K562 (cell line): ENCODE results near the gene RARRES2. TPM values are rescaled to one million over a fixed set of nuclear protein-coding genes. Genes with fewer than 3 reads are reported as not detected.

Experiments used
- ASH1L ChIP-seq: fragments of 450-650 bp; IDR thresholded peaks from 2 replicates; pipeline ENCODE4 v1.6.1; 2018; ENCODE audit warnings: borderline replicate concordance, mild to moderate bottlenecking, low read depth; ENCODE audit not compliant: partially characterized antibody
- BRD4 ChIP-seq: fragments of 200-600 bp; sonication (generic); IDR thresholded peaks from 2 replicates; pipeline ENCODE4 v1.6.1; 2017; ENCODE audit warnings: inconsistent platforms
- CCAR2 ChIP-seq: fragments of 200-400 bp; formaldehyde crosslinking; IDR thresholded peaks from 2 replicates; pipeline ENCODE4 v1.6.1; 2017; ENCODE audit warnings: mild to moderate bottlenecking, low read depth, low read length
- CREB1 ChIP-seq, 2 experiments: sonication (generic) in 1 of 2; formaldehyde crosslinking in 1 of 2; IDR thresholded peaks; 2 replicates each; pipeline versions ENCODE4 v1.6.1 to v1.8.0; 2012 to 2022; ENCODE audit warnings: inconsistent platforms in 1 of 2, mild to moderate bottlenecking in 1 of 2, missing genetic modification reagents in 1 of 2, moderate library complexity in 1 of 2
- EHMT2 ChIP-seq: fragments of 450-650 bp; IDR thresholded peaks from 2 replicates; pipeline ENCODE4 v1.6.1; 2018; ENCODE audit warnings: antibody characterized with exemption
- ELF1 ChIP-seq: fragments of 200-800 bp; sonication (Bioruptor generic); IDR thresholded peaks from 2 replicates; pipeline ENCODE4 v1.6.1; 2016; ENCODE audit warnings: missing genetic modification characterization, missing compliant biosample characterization
- GTF2A2 ChIP-seq: IDR thresholded peaks from 2 replicates; pipeline ENCODE4 v1.6.1; 2016; ENCODE audit warnings: mild to moderate bottlenecking, missing genetic modification characterization, missing compliant biosample characterization
- HDAC2 ChIP-seq: fragments of 450-650 bp; IDR thresholded peaks from 2 replicates; pipeline ENCODE4 v1.6.1; 2016; ENCODE audit warnings: mild to moderate bottlenecking
- MEF2A ChIP-seq: IDR thresholded peaks from 2 replicates; pipeline ENCODE4 v1.6.1; 2011; ENCODE audit warnings: low read depth, mild to moderate bottlenecking, low read length, moderate library complexity; ENCODE audit not compliant: control insufficient read depth
- MTA3 ChIP-seq: fragments of 450-650 bp; formaldehyde crosslinking; IDR thresholded peaks from 2 replicates; pipeline ENCODE4 v1.6.1; 2017; ENCODE audit warnings: mild to moderate bottlenecking, borderline replicate concordance
- NCOA1 ChIP-seq: fragments of 450-650 bp; IDR thresholded peaks from 2 replicates; pipeline ENCODE4 v1.6.1; 2016; ENCODE audit warnings: low read depth
- NEUROD1 ChIP-seq: fragments of 150-350 bp; IDR thresholded peaks from 2 replicates; pipeline ENCODE4 v1.6.1; 2014; ENCODE audit warnings: borderline replicate concordance, low read length, low read depth; ENCODE audit not compliant: partially characterized antibody
- NR4A1 ChIP-seq, 2 experiments: fragments of 250-450 bp in 1 of 2; fragments of 450-650 bp in 1 of 2; sonication (Bioruptor Pico) in 1 of 2; IDR thresholded peaks; 2 replicates each; pipeline versions ENCODE4 v1.4.0 to v1.6.1; 2016 to 2020; ENCODE audit warnings: mild to moderate bottlenecking in 2 of 2, missing compliant biosample characterization in 1 of 2, missing genetic modification characterization in 1 of 2, moderate library complexity in 1 of 2
- PKNOX1 ChIP-seq: fragments of 450-650 bp; IDR thresholded peaks from 2 replicates; pipeline ENCODE4 v1.6.1; 2016
- SIX5 ChIP-seq, 2 experiments: IDR thresholded peaks; 2 replicates each; pipeline ENCODE4 v1.6.1; 2011; ENCODE audit warnings: low read length in 2 of 2, borderline replicate concordance in 1 of 2, low read depth in 1 of 2, mild to moderate bottlenecking in 1 of 2, moderate library complexity in 1 of 2; ENCODE audit not compliant: insufficient read depth in 1 of 2
- SRSF1 ChIP-seq: fragments of 200-400 bp; formaldehyde crosslinking; IDR thresholded peaks from 2 replicates; pipeline ENCODE4 v1.6.1; 2017; ENCODE audit warnings: mild to moderate bottlenecking, low read depth, low read length, moderate library complexity
- STAT5A ChIP-seq: IDR thresholded peaks from 2 replicates; pipeline ENCODE4 v1.6.1; 2012; ENCODE audit warnings: low read length, inconsistent platforms, borderline replicate concordance
- TRIM24 ChIP-seq, 2 experiments: fragments of 450-650 bp; IDR thresholded peaks; 2 replicates each; pipeline ENCODE4 v1.6.1; 2016
- ZBTB11 ChIP-seq, 3 experiments: fragments of 200-800 bp in 1 of 3; fragments of 250-450 bp in 1 of 3; fragments of 450-650 bp in 1 of 3; sonication (Bioruptor Pico) in 1 of 3; sonication (Bioruptor generic) in 1 of 3; formaldehyde crosslinking in 1 of 3; IDR thresholded peaks; 2 replicates each; pipeline versions ENCODE4 v1.6.1 to v1.8.0; 2016 to 2022; ENCODE audit warnings: mild to moderate bottlenecking in 2 of 3, missing genetic modification characterization in 2 of 3, missing compliant biosample characterization in 1 of 3, moderate library complexity in 1 of 3
- ZEB2 ChIP-seq: fragments of 450-650 bp; IDR thresholded peaks from 2 replicates; pipeline ENCODE4 v1.6.1; 2016
- ZNF124 ChIP-seq: sonication (generic); formaldehyde crosslinking; IDR thresholded peaks from 2 replicates; pipeline ENCODE4 v1.8.1; 2022; ENCODE audit warnings: missing genetic modification reagents
- ZNF507 ChIP-seq: conservative IDR thresholded peaks from 2 replicates; pipeline ENCODE4 v1.6.1; 2017; ENCODE audit warnings: missing genetic modification characterization, missing compliant biosample characterization
- polyA plus RNA-seq, 8 experiments: library from polyadenylated mRNA; depleted of rRNA in 4 of 8; stranded (reverse) in 5 of 8; unstranded in 3 of 8; fragments of >200 nt; fragmentation: Nextera tagmentation in 2 of 8; fragmentation: Illumina TruSeq in 1 of 8; extraction: Ambion mirVana in 2 of 8; extraction: Trizol in 1 of 8; gene quantifications; 2 replicates each; pipeline versions ENCODE4 v1.2.1 to v1.2.3, GENCODE V29; 2011 to 2014; ENCODE audit warnings: inconsistent platforms in 1 of 8, missing spikeins in 1 of 8
- total RNA-seq, 7 experiments: library from RNA; depleted of rRNA in 6 of 7; stranded (reverse); fragments of >200 nt in 6 of 7; fragmentation: Illumina TruSeq in 2 of 7; extraction: Trizol in 2 of 7; gene quantifications; 2 replicates each; pipeline versions ENCODE4 v1.2.1 to v1.2.3, GENCODE V29; 2011 to 2021; ENCODE audit warnings: low replicate concordance in 1 of 7

RARRES2 gene
- total and polyA plus RNA-seq, 9 of the 15 experiments (the other 6 are each of a cell fraction or from before 2014, with no cell fraction given): 0.11 to 1.7 (median 0.23) TPM; not detected in 6

GRCh38 chr7:150317748-150318444 is 23.5 kb downstream of the RARRES2 start (continued):
- no peak; the same call in 1 of the 2 replicates for TF ChIP-seq NCOA1
- peak; percentile 57; the same call in 1 of the 2 replicates for TF ChIP-seq MTA3
- peak; percentile 54; the same call in 1 of the 2 replicates for TF ChIP-seq MEF2A
- TF ChIP-seq ELF1: no peak
- TF ChIP-seq GTF2A2: 0 out of 2 replicates have a peak, but pooled peaks have one; percentile 63
- TF ChIP-seq HDAC2: peak; percentile 72; the same call in 1 of the 2 replicates
- no peak for TF ChIP-seq ZNF507
- TF ChIP-seq ZNF124: no peak
- TF ChIP-seq BRD4: peak; percentile 43; the same call in 1 of the 2 replicates
- TF ChIP-seq EHMT2: peak; percentile 57; the same call in 1 of the 2 replicates
- TF ChIP-seq CREB1 (IDR thresholded peaks at IDR 0.05): peak; percentile 20; the same call in 1 of the 2 replicates
- TF ChIP-seq CREB1 (CRISPR knock-in tag; IDR thresholded peaks at IDR 0.05): no peak
- TF ChIP-seq ZEB2: peak; percentile 65
- no peak for TF ChIP-seq NR4A1 (CRISPR knock-in tag; IDR thresholded peaks at IDR 0.05)
- peak; percentile 84 for TF ChIP-seq NR4A1 (tag; IDR thresholded peaks at IDR 0.05)
- TF ChIP-seq CCAR2: no peak
- no peak for TF ChIP-seq ZBTB11 (CRISPR knock-in tag; IDR thresholded peaks at IDR 0.05)
- TF ChIP-seq SIX5 (IDR thresholded peaks at IDR 0.05; ENCODE audit: borderline replicate concordance in 1 of 2, insufficient read depth in 1 of 2, low read depth in 1 of 2, low read length in 2 of 2): no peak
- TF ChIP-seq ASH1L: no peak
- peak in 1 of 2 experiments; percentile 70 for TF ChIP-seq TRIM24 (IDR thresholded peaks at IDR 0.05)
- TF ChIP-seq SRSF1: no peak
- TF ChIP-seq NEUROD1: no peak
- peak; percentile 55 for TF ChIP-seq PKNOX1
- TF ChIP-seq STAT5A: peak; percentile 50
